A549 treated with CpdA at 1 μM for 4 hours (cell line): Measurements from ENCODE around the gene COL6A5. TPM values are rescaled to one million over a fixed set of nuclear protein-coding genes. Genes with fewer than 3 reads are reported as not detected.

Source experiments
- total RNA-seq: library from RNA; stranded (reverse); fragments of 200-300 nt; extraction: Qiagen RNA extraction; gene quantifications from 5 replicates; pipeline ENCODE4 v1.2.3, GENCODE V29; 2022; ENCODE audit warnings: low read depth

The COL6A5 gene, protein sequence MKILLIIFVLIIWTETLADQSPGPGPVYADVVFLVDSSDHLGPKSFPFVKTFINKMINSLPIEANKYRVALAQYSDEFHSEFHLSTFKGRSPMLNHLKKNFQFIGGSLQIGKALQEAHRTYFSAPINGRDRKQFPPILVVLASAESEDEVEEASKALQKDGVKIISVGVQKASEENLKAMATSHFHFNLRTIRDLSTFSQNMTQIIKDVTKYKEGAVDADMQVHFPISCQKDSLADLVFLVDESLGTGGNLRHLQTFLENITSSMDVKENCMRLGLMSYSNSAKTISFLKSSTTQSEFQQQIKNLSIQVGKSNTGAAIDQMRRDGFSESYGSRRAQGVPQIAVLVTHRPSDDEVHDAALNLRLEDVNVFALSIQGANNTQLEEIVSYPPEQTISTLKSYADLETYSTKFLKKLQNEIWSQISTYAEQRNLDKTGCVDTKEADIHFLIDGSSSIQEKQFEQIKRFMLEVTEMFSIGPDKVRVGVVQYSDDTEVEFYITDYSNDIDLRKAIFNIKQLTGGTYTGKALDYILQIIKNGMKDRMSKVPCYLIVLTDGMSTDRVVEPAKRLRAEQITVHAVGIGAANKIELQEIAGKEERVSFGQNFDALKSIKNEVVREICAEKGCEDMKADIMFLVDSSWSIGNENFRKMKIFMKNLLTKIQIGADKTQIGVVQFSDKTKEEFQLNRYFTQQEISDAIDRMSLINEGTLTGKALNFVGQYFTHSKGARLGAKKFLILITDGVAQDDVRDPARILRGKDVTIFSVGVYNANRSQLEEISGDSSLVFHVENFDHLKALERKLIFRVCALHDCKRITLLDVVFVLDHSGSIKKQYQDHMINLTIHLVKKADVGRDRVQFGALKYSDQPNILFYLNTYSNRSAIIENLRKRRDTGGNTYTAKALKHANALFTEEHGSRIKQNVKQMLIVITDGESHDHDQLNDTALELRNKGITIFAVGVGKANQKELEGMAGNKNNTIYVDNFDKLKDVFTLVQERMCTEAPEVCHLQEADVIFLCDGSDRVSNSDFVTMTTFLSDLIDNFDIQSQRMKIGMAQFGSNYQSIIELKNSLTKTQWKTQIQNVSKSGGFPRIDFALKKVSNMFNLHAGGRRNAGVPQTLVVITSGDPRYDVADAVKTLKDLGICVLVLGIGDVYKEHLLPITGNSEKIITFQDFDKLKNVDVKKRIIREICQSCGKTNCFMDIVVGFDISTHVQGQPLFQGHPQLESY (N-terminal part only)
- not detected in 5 replicates for total RNA-seq

DNA sequence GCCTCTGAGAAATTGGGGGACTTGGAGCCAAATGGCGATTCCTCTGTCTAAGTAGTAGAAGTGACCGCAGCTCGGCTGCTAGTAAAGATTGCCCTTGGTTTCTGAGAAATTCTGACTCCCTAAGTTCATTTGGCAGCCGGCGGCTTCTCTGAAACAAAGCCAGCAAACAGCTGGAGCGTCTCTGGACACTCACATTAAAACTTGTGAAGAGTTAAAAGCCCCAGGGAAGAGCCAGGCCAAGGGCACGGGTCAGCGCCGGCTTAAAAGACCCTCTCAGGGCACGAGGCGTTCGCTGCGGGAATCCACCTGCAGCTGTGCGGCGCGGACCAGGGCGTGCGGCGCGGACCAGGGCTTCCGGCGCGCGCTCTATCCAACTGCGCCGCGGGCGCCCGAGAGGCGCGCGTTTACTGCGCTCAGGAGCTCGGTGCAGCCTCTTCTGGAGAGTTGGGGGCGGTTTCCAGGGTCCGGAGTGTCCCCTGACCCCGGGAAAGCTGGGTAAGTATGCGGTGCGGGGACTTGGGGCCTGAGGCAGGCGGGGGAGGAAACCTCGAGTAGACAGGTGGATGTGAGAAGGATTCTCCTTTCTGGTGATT is at the start of gene COL6A5:
TSS of gene COL6A5 (plus strand) at position 186 of the 593 bp plus-strand sequence. CDS start 27,967 bp downstream, outside the sequence.

DNA sequence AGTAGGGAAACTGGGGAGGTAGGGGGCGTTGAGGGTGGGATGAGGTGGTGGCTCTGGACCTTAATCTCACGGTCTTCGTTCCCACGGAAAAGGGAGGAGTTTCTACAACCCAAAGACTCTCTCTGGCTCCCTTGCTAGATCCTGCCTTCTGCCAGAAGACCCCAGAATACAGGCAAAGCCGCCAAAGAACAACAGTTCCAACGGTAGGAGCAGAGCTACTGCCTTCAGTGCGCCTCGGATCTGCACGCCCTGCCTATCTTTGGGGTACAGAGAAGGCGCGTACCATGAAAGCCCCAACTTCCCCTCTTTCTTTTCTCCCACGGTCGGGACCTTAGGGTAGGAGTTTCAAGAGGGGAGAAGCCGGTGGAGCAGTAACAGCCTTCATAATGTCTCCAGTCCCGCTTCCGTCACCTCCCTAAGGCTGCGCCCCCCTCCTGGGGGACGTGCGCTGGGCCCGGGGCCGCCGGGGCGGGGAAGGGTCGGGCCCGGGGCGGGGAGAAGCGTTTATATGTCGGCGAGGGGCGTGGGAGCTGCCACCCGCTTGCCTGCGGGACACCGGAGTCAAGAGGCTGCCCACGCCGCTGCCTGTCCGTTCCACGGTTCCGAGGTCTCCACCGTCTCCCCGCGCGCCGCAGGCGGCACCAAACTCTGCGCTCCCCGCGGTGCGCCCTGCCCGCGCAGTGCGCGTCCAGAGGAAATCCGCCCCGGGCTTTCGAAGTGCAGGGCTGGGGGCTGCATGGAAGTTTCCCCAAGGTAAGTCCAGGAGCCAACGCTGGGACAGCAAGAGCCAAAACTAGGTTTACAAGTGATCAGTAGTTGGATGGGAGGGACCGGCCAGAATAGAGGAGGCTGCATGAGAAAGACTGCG is 171.4 kb downstream of the COL6A5 start, which contains the start of gene COL6A6:
TSS of gene COL6A6 (plus strand) at position 533 of the 868 bp plus-strand sequence. CDS start 43,188 bp downstream, outside the sequence.

Other genes starting within 250 kb of the COL6A5 start
- gene COL6A6, start 171.5 kb downstream of the COL6A5 start, total RNA-seq, result not detected in 5 replicates